ENCODE results near the gene RPL18. TPM values are rescaled to one million over a fixed set of nuclear protein-coding genes. Genes with fewer than 3 reads are reported as not detected.

The RPL18 gene
- total and polyA plus RNA-seq, 2 experiments from 2014 or later, result 659 to 1,266 TPM

- Histone ChIP-seq H3F3A (ENCODE audit: insufficient read depth) (no peaks in the 10 kb centered on the region), H3K9me3 (ENCODE audit: low read depth) (no peaks in the 10 kb centered on the region), H3K4me3 (no peak overlapping the region), H3K4me2 (ENCODE audit: unreplicated experiment) (no peak overlapping the region), H3K9ac (no peak overlapping the region), H3K27ac (no peak overlapping the region), H2AFZ (no peak overlapping the region), H3K36me3 (ENCODE audit: low read depth) (no peaks in the 10 kb centered on the region), H3K27me3 (replicated peaks; ENCODE audit: insufficient read depth) (no peaks in the 10 kb centered on the region), H3K4me1 (ENCODE audit: insufficient read depth) (no peaks in the 10 kb centered on the region), H3K9me2 (ENCODE audit: insufficient read depth) (no peaks in the 10 kb centered on the region), H4K20me1 (ENCODE audit: insufficient read depth) (no peaks in the 10 kb centered on the region), H3K79me2 (ENCODE audit: insufficient read depth) (no peaks in the 10 kb centered on the region)
- in situ Hi-C loops (cut with MboI), result no loop called here
- no peak for DNase-seq
- WGBS, 2 experiments (ENCODE audit: low coverage in 1 of 2, low lambda C conversion rate in 2 of 2, missing lambda C conversion rate in 2 of 2), result 75 to 79% methylated on average over 8 to 9 of the region's 9 CpGs
- TF ChIP-seq EZH2 (IDR thresholded peaks at IDR 0.05; ENCODE audit: insufficient read depth, poor library complexity, severe bottlenecking), result no peak
- no peak for TF ChIP-seq EZH2phosphoT487 (IDR thresholded peaks at IDR 0.05; ENCODE audit: insufficient read depth, low read depth)
Measured at GRCh38 chr19:48603850-48604249, 15.1 kb downstream of the RPL18 start.

GRCh38 chr19:48603449-48603848, 15.5 kb downstream of the RPL18 start:
- no peak for DNase-seq
- Histone ChIP-seq H3K9me3 (ENCODE audit: low read depth) (no peaks in the 10 kb centered on the region), H3K4me2 (ENCODE audit: unreplicated experiment) (no peak overlapping the region), H4K20me1 (ENCODE audit: insufficient read depth) (no peaks in the 10 kb centered on the region), H3K79me2 (ENCODE audit: insufficient read depth) (no peaks in the 10 kb centered on the region), H3K9me2 (ENCODE audit: insufficient read depth) (no peaks in the 10 kb centered on the region), H3F3A (ENCODE audit: insufficient read depth) (no peaks in the 10 kb centered on the region), H2AFZ (no peak overlapping the region), H3K9ac (no peak overlapping the region), H3K27ac (no peak overlapping the region), H3K4me1 (ENCODE audit: insufficient read depth) (no peaks in the 10 kb centered on the region), H3K27me3 (replicated peaks; ENCODE audit: insufficient read depth) (no peaks in the 10 kb centered on the region; the same call in 1 of the 2 replicates), H3K36me3 (ENCODE audit: low read depth) (no peaks in the 10 kb centered on the region), H3K4me3 (no peak overlapping the region)
- TF ChIP-seq EZH2phosphoT487 (IDR thresholded peaks at IDR 0.05; ENCODE audit: insufficient read depth, low read depth) (no peak), EZH2 (IDR thresholded peaks at IDR 0.05; ENCODE audit: insufficient read depth, poor library complexity, severe bottlenecking) (no peak)
- WGBS, 2 experiments (ENCODE audit: low coverage in 1 of 2, low lambda C conversion rate in 2 of 2, missing lambda C conversion rate in 2 of 2), result 85 to 93% methylated on average over 7 to 39 of the region's 39 CpGs
- in situ Hi-C loops (cut with MboI), result no loop called here

DNA sequence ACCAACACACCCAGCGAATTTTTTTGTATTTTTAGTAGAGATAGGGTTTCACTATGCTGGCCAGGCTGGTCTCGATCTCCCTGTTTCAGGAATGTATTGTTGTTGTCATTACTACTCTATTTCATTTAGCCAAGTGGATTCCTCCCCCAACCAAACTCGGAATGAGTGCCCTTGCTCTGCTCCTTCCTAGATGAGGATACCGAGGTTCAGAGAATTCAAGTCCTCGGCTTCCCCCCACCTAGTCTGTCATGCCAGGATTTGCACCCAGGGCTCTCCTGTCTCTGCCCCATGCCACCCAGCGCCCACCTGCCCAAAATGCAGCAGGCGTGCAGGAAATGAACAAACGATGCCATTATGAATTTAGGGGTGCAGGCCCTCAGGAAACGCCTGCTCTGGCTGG, 16.0 kb downstream of the RPL18 start:
- H2AFZ ChIP-seq, result no peak overlapping the region
- H3K9me3 ChIP-seq (ENCODE audit: low read depth), result no peaks in the 10 kb centered on the region
- H3K9ac ChIP-seq, result no peak overlapping the region
- TF ChIP-seq EZH2phosphoT487 (IDR thresholded peaks at IDR 0.05; ENCODE audit: insufficient read depth, low read depth), result no peak
- no peak for TF ChIP-seq EZH2 (IDR thresholded peaks at IDR 0.05; ENCODE audit: insufficient read depth, poor library complexity, severe bottlenecking)
- no peak for DNase-seq
- H3K27me3 ChIP-seq (replicated peaks; ENCODE audit: insufficient read depth), result no peaks in the 10 kb centered on the region; the same call in 1 of the 2 replicates
- no peaks in the 10 kb centered on the region for H4K20me1 ChIP-seq (ENCODE audit: insufficient read depth)
- H3F3A ChIP-seq (ENCODE audit: insufficient read depth), result no peaks in the 10 kb centered on the region
- no peaks in the 10 kb centered on the region for H3K4me1 ChIP-seq (ENCODE audit: insufficient read depth)
- H3K36me3 ChIP-seq (ENCODE audit: low read depth), result no peaks in the 10 kb centered on the region
- WGBS, 2 experiments (ENCODE audit: low coverage in 1 of 2, low lambda C conversion rate in 2 of 2, missing lambda C conversion rate in 2 of 2), result 58 to 60% methylated on average over 9 of the region's 9 CpGs
- no peak overlapping the region for H3K27ac ChIP-seq
- no peaks in the 10 kb centered on the region for H3K79me2 ChIP-seq (ENCODE audit: insufficient read depth)
- no peak overlapping the region for H3K4me3 ChIP-seq
- in situ Hi-C loops (cut with MboI), result no loop called here
- no peak overlapping the region for H3K4me2 ChIP-seq (ENCODE audit: unreplicated experiment)
- no peaks in the 10 kb centered on the region for H3K9me2 ChIP-seq (ENCODE audit: insufficient read depth)

- in situ Hi-C loops (cut with MboI), result no loop called here
Measured at GRCh38 chr19:48600679-48601417, 18.1 kb downstream of the RPL18 start.

More at GRCh38 chr19:48600679-48601417, 18.1 kb downstream of the RPL18 start:
- 76 to 85% methylated on average over 10 to 21 of the region's 21 CpGs for WGBS, 2 experiments (ENCODE audit: low coverage in 1 of 2, low lambda C conversion rate in 2 of 2, missing lambda C conversion rate in 2 of 2)
- no peaks in the 10 kb centered on the region for H3K9me2 ChIP-seq (ENCODE audit: insufficient read depth)
- H3K9ac ChIP-seq, result no peak overlapping the region
- no peaks in the 10 kb centered on the region for H3K4me1 ChIP-seq (ENCODE audit: insufficient read depth)
- no peak for DNase-seq
- no peaks in the 10 kb centered on the region for H3K9me3 ChIP-seq (ENCODE audit: low read depth)
- no peaks in the 10 kb centered on the region for H3F3A ChIP-seq (ENCODE audit: insufficient read depth)
- H3K4me3 ChIP-seq, result no peak overlapping the region
- H3K36me3 ChIP-seq (ENCODE audit: low read depth), result no peaks in the 10 kb centered on the region
- H2AFZ ChIP-seq, result no peak overlapping the region
- no peak overlapping the region for H3K27ac ChIP-seq
- H3K4me2 ChIP-seq (ENCODE audit: unreplicated experiment), result no peak overlapping the region
- no peaks in the 10 kb centered on the region; the same call in 1 of the 2 replicates for H3K27me3 ChIP-seq (replicated peaks; ENCODE audit: insufficient read depth)
- TF ChIP-seq EZH2 (IDR thresholded peaks at IDR 0.05; ENCODE audit: insufficient read depth, poor library complexity, severe bottlenecking) (no peak), EZH2phosphoT487 (IDR thresholded peaks at IDR 0.05; ENCODE audit: insufficient read depth, low read depth) (no peak)
- H4K20me1 ChIP-seq (ENCODE audit: insufficient read depth), result no peaks in the 10 kb centered on the region
- H3K79me2 ChIP-seq (ENCODE audit: insufficient read depth), result no peaks in the 10 kb centered on the region
